Endodermal cell (in vitro differentiated cells): ENCODE data around the gene ADAM22. TPM values are rescaled to one million over a fixed set of nuclear protein-coding genes. Genes with fewer than 3 reads are reported as not detected.
A peak's percentile ranks its signal among the peaks of the same experiment; 100 is the strongest.
"Not testable (repeated sequence)": the region's sequence is repeated elsewhere in the genome, so short reads cannot be mapped to it uniquely, and the experiment has no call there.

Experiments used
- DNase-seq: peaks from one replicate; pipeline ENCODE4 v3.0.0-alpha.2; 2017
- H3K27ac ChIP-seq: 2 replicates; pipeline ENCODE4 v1.5.1; 2013; ENCODE audit warnings: mild to moderate bottlenecking, low read depth, low read length, moderate library complexity
- H3K27me3 ChIP-seq: 2 replicates; pipeline ENCODE4 v1.6.1; 2013; ENCODE audit warnings: mild to moderate bottlenecking, low read length, moderate library complexity; ENCODE audit not compliant: insufficient read depth, control insufficient read depth, poor library complexity, severe bottlenecking
- H3K36me3 ChIP-seq: 2 replicates; pipeline ENCODE4 v1.7.0; 2013; ENCODE audit warnings: mild to moderate bottlenecking, low read length, moderate library complexity; ENCODE audit not compliant: control insufficient read depth, insufficient read depth
- H3K4me1 ChIP-seq: one replicate; pipeline ENCODE4 v1.7.0; 2013; ENCODE audit warnings: low read length; ENCODE audit not compliant: control insufficient read depth, insufficient read depth
- H3K4me3 ChIP-seq: 2 replicates; pipeline ENCODE4 v1.5.1; 2013; ENCODE audit warnings: mild to moderate bottlenecking, low read length, moderate library complexity
- H3K9ac ChIP-seq: 2 replicates; pipeline ENCODE4 v1.6.1; 2013; ENCODE audit warnings: mild to moderate bottlenecking, low read length, moderate library complexity; ENCODE audit not compliant: poor library complexity, severe bottlenecking; ENCODE audit errors: extremely low read depth
- H3K9me3 ChIP-seq: 2 replicates; pipeline ENCODE4 v1.6.1; 2013; ENCODE audit warnings: mild to moderate bottlenecking, low read length, moderate library complexity; ENCODE audit not compliant: control insufficient read depth
- H3K27ac Mint-ChIP-seq: 2 replicates; pipeline ENCODE4 v1.8.0; 2020; ENCODE audit warnings: mixed read lengths
- H3K27me3 Mint-ChIP-seq: 2 replicates; pipeline ENCODE4 v1.8.0; 2021; ENCODE audit warnings: mild to moderate bottlenecking, mixed read lengths; ENCODE audit not compliant: insufficient read depth
- H3K36me3 Mint-ChIP-seq: 2 replicates; pipeline ENCODE4 v1.8.0; 2020; ENCODE audit warnings: low read depth, mixed read lengths
- H3K4me1 Mint-ChIP-seq: 2 replicates; pipeline ENCODE4 v1.8.0; 2020; ENCODE audit warnings: mixed read lengths
- H3K4me3 Mint-ChIP-seq: 2 replicates; pipeline ENCODE4 v1.8.0; 2020; ENCODE audit warnings: mild to moderate bottlenecking, moderate library complexity, mixed read lengths
- H3K9me3 Mint-ChIP-seq: 2 replicates; pipeline ENCODE4 v1.8.0; 2020; ENCODE audit warnings: mild to moderate bottlenecking, mixed read lengths
- CTCF ChIP-seq: fragments of 200-600 bp; sonication (generic); conservative IDR thresholded peaks from 2 replicates; pipeline ENCODE4 v1.5.0; 2021; ENCODE audit warnings: antibody characterized with exemption, mild to moderate bottlenecking
- WGBS, 2 experiments: methylation state at CpG; one replicate each; pipeline versions ENCODE4 v1.1.5 to v1.1.7; 2013; ENCODE audit warnings: missing lambda C conversion rate in 2 of 2, mixed read lengths in 1 of 2; ENCODE audit not compliant: insufficient coverage in 1 of 2, insufficient read length in 1 of 2; 5-methylcytosine and 5-hydroxymethylcytosine counted together
- total RNA-seq, 2 donors: library from RNA; stranded (reverse); fragmentation: NEBNext Ultra II Directional in 1 of 2; extraction: Animal tissue kit (Norgen Biotek cat#: 25700) in 1 of 2; gene quantifications; 2 replicates in 1 of 2; 3 replicates in 1 of 2; pipeline ENCODE4 v1.2.1, GENCODE V29; 2021

The ADAM22 gene
- total RNA-seq, 2 donors from 2014 or later, result 10.9 to 11.5 TPM

DNA sequence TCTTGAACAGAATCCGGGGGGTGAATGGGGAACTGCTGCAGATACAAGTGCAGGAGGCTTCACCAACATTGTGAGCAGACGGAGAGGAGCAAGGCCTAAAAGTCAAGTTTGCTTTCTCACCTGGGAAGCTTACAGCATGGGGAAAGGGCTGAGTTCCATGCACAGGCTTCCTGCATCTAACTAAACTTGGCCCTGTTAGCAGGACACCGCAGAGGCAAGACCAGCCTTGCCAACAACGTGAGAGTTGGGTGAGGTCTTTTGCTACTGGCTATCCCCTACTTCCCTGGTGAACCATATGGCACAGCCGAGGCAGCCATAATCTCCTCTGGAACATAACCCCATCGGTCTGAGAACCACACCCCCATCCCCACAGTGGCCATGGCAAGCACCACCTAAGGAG is 14.2 kb upstream of the ADAM22 start:
- no peaks in the 10 kb centered on the region for H3K27me3 Mint-ChIP-seq
- H3K4me1 ChIP-seq, result no peaks in the 10 kb centered on the region
- no peak overlapping the region for H3K4me3 ChIP-seq
- no peaks in the 10 kb centered on the region for H3K36me3 ChIP-seq
- H3K36me3 Mint-ChIP-seq, result no peaks in the 10 kb centered on the region
- H3K4me3 Mint-ChIP-seq, result no peak overlapping the region
- WGBS, 2 experiments, result 91 to 95% methylated on average over 5 to 6 of the region's 6 CpGs
- TF ChIP-seq CTCF, result no peak
- H3K9me3 Mint-ChIP-seq, result no peaks in the 10 kb centered on the region
- no peaks in the 10 kb centered on the region for H3K9me3 ChIP-seq
- DNase-seq, result no peak
- H3K27me3 ChIP-seq, result no peaks in the 10 kb centered on the region
- H3K4me1 Mint-ChIP-seq, result peaks cover 3% of the 10 kb centered on the region
- no peak overlapping the region for H3K27ac ChIP-seq
- no peak overlapping the region for H3K27ac Mint-ChIP-seq
- no peak overlapping the region for H3K9ac ChIP-seq

DNA sequence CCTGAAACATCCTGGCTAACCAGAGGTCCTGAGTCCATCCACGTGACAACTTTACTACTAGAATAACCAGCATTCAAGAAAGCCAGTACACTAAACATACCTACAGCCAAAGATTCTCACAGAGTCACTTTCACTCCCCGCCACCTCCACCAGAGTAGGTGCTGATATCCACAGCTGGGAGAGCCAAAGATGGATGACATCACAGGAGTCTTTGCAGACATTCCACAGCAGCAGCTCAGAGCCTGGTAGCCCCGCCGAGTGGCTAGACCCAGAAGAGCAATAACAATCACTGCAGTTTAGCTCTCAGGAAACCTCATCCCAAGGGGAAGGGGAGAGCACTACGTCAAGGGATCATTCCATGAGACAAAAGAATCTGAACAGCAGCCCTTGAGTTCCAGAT is 13.5 kb upstream of the ADAM22 start:
- no peaks in the 10 kb centered on the region for H3K27me3 Mint-ChIP-seq
- no peaks in the 10 kb centered on the region for H3K36me3 Mint-ChIP-seq
- H3K27ac ChIP-seq, result no peak overlapping the region
- H3K36me3 ChIP-seq, result no peaks in the 10 kb centered on the region
- H3K4me1 ChIP-seq, result no peaks in the 10 kb centered on the region
- no peak overlapping the region for H3K9ac ChIP-seq
- 80 to 92% methylated on average over 2 to 5 of the region's 5 CpGs for WGBS, 2 experiments
- H3K27me3 ChIP-seq, result no peaks in the 10 kb centered on the region
- peaks cover 3% of the 10 kb centered on the region for H3K4me1 Mint-ChIP-seq
- TF ChIP-seq CTCF, result peak; percentile 42
- DNase-seq, result peak; percentile 65
- no peaks in the 10 kb centered on the region for H3K9me3 ChIP-seq
- H3K4me3 Mint-ChIP-seq, result no peak overlapping the region
- H3K27ac Mint-ChIP-seq, result no peak overlapping the region
- H3K4me3 ChIP-seq, result no peak overlapping the region
- no peaks in the 10 kb centered on the region for H3K9me3 Mint-ChIP-seq

DNA sequence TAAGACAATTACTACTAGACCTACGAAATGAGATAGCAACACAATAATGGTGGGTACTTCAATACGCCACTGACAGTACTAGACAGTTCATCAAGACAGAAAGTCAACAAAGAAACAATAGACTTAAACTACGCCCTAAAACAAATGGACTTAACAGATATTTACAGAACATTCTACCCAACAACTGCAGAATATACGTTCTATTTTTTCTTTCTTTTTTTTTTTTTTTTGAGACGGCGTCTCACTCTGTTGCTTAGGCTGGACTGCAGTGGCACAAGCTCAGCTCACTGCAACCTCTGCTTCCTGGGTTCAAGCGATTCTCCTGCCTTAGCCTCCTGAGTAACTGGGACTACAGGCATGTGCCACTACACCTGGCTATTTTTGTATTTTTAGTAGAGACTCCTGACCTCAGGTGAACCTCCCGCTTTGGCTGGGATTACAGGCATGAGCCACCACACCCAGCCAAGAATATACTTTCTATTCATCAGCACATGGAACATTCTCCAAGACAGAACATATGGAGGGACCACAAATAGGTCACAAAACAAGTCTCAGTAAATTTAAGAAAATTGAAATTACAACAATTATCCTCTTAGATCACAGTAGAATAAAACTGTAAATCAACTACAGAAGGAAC is 11.2 kb upstream of the ADAM22 start:
- H3K4me1 Mint-ChIP-seq, H3K27me3 ChIP-seq, H3K36me3 Mint-ChIP-seq, H3K9me3 Mint-ChIP-seq, H3K9me3 ChIP-seq, H3K9ac ChIP-seq, H3K4me1 ChIP-seq, H3K36me3 ChIP-seq, DNase-seq, H3K4me3 ChIP-seq, H3K27ac ChIP-seq, H3K4me3 Mint-ChIP-seq, H3K27ac Mint-ChIP-seq, H3K27me3 Mint-ChIP-seq: not testable (repeated sequence)
- WGBS, 2 experiments, result 81 to 95% methylated on average over 3 to 8 of the region's 8 CpGs
